Ectodermal cell (in vitro differentiated cells): Measurements from ENCODE around the gene KCNQ1.

Experiments used
- H3K27ac ChIP-seq: 2 replicates; pipeline ENCODE4 v1.7.0; 2013; ENCODE audit warnings: mild to moderate bottlenecking, low read depth, low read length; ENCODE audit not compliant: insufficient read depth, poor library complexity, severe bottlenecking
- H3K27me3 ChIP-seq: 2 replicates; pipeline ENCODE4 v1.7.0; 2013; ENCODE audit warnings: mild to moderate bottlenecking, low read length; ENCODE audit not compliant: insufficient read depth, control insufficient read depth, poor library complexity, severe bottlenecking
- H3K36me3 ChIP-seq: one replicate; pipeline ENCODE4 v1.7.0; 2013; ENCODE audit warnings: low read length; ENCODE audit not compliant: control insufficient read depth, insufficient read depth
- H3K4me1 ChIP-seq: one replicate; pipeline ENCODE4 v1.7.0; 2013; ENCODE audit warnings: low read length; ENCODE audit not compliant: control insufficient read depth, insufficient read depth
- H3K4me3 ChIP-seq: 2 replicates; pipeline ENCODE4 v1.7.0; 2013; ENCODE audit warnings: low read depth, low read length, control low read depth; ENCODE audit not compliant: insufficient read depth
- H3K9me3 ChIP-seq: 2 replicates; pipeline ENCODE4 v1.7.0; 2013; ENCODE audit warnings: mild to moderate bottlenecking, low read length, moderate library complexity; ENCODE audit not compliant: control insufficient read depth
- WGBS, 2 experiments: methylation state at CpG; one replicate each; pipeline ENCODE4 v1.1.7; 2013; ENCODE audit warnings: missing lambda C conversion rate in 2 of 2; 5-methylcytosine and 5-hydroxymethylcytosine counted together

KCNQ1 gene

GRCh38 chr11:2653198-2653551, 208.4 kb downstream of the KCNQ1 start:
- no peaks in the 10 kb centered on the region for H3K27me3 ChIP-seq
- WGBS, 2 experiments: 77 to 78% methylated on average over 1 of the region's 1 CpG
- no peak overlapping the region for H3K4me3 ChIP-seq
- peaks cover 4% of the 10 kb centered on the region for H3K9me3 ChIP-seq
- H3K27ac ChIP-seq: no peak overlapping the region
- H3K4me1 ChIP-seq: no peaks in the 10 kb centered on the region
- no peaks in the 10 kb centered on the region for H3K36me3 ChIP-seq

- H3K36me3 ChIP-seq: no peaks in the 10 kb centered on the region
- H3K4me1 ChIP-seq: no peaks in the 10 kb centered on the region
- H3K27me3 ChIP-seq: no peaks in the 10 kb centered on the region
- WGBS, 2 experiments: 94% methylated on average over 16 of the region's 16 CpGs
- H3K9me3 ChIP-seq: peaks cover 5% of the 10 kb centered on the region
- H3K4me3 ChIP-seq: no peak overlapping the region
- no peak overlapping the region for H3K27ac ChIP-seq
These were observed 209.3 kb downstream of the KCNQ1 start for GRCh38 chr11:2653930-2654739.

GRCh38 chr11:2655016-2655719, 210.4 kb downstream of the KCNQ1 start:
- 88 to 96% methylated on average over 6 of the region's 6 CpGs for WGBS, 2 experiments
- H3K4me3 ChIP-seq: no peak overlapping the region
- H3K9me3 ChIP-seq: peaks cover 6% of the 10 kb centered on the region
- H3K27me3 ChIP-seq: no peaks in the 10 kb centered on the region
- H3K36me3 ChIP-seq: no peaks in the 10 kb centered on the region
- H3K4me1 ChIP-seq: no peaks in the 10 kb centered on the region
- H3K27ac ChIP-seq: no peak overlapping the region

- Histone ChIP-seq H3K36me3 (no peaks in the 10 kb centered on the region), H3K27ac (no peak overlapping the region), H3K27me3 (no peaks in the 10 kb centered on the region), H3K4me1 (no peaks in the 10 kb centered on the region), H3K9me3 (peaks cover 4% of the 10 kb centered on the region), H3K4me3 (no peak overlapping the region)
- 88 to 89% methylated on average over 6 of the region's 6 CpGs for WGBS, 2 experiments
These were observed 211.2 kb downstream of the KCNQ1 start for GRCh38 chr11:2655834-2656622.

GRCh38 chr11:2656859-2657258, 212.1 kb downstream of the KCNQ1 start:
- Histone ChIP-seq H3K36me3 (no peaks in the 10 kb centered on the region), H3K4me1 (no peaks in the 10 kb centered on the region), H3K9me3 (peaks cover 4% of the 10 kb centered on the region), H3K4me3 (no peak overlapping the region), H3K27ac (no peak overlapping the region), H3K27me3 (no peaks in the 10 kb centered on the region)
- 79 to 91% methylated on average over 1 of the region's 1 CpG for WGBS, 2 experiments

GRCh38 chr11:2657697-2658284, 213.0 kb downstream of the KCNQ1 start:
- no peaks in the 10 kb centered on the region for H3K4me1 ChIP-seq
- H3K27ac ChIP-seq: no peak overlapping the region
- 89 to 94% methylated on average over 8 of the region's 8 CpGs for WGBS, 2 experiments
- H3K9me3 ChIP-seq: peaks cover 4% of the 10 kb centered on the region
- H3K4me3 ChIP-seq: no peak overlapping the region
- H3K36me3 ChIP-seq: no peaks in the 10 kb centered on the region
- no peaks in the 10 kb centered on the region for H3K27me3 ChIP-seq

GRCh38 chr11:2660357-2660939, 215.6 kb downstream of the KCNQ1 start:
- Histone ChIP-seq H3K9me3 (peaks cover 4% of the 10 kb centered on the region), H3K4me1 (no peaks in the 10 kb centered on the region), H3K27ac (no peak overlapping the region), H3K36me3 (no peaks in the 10 kb centered on the region), H3K4me3 (no peak overlapping the region), H3K27me3 (no peaks in the 10 kb centered on the region)
- 90 to 95% methylated on average over 1 of the region's 2 CpGs for WGBS, 2 experiments

GRCh38 chr11:2661173-2662023, 216.6 kb downstream of the KCNQ1 start:
- H3K4me3 ChIP-seq: no peak overlapping the region
- no peaks in the 10 kb centered on the region for H3K4me1 ChIP-seq
- H3K27me3 ChIP-seq: no peaks in the 10 kb centered on the region
- no peaks in the 10 kb centered on the region for H3K36me3 ChIP-seq
- no peak overlapping the region for H3K27ac ChIP-seq
- WGBS, 2 experiments: 93 to 97% methylated on average over 4 of the region's 4 CpGs
- H3K9me3 ChIP-seq: peaks cover 4% of the 10 kb centered on the region

- WGBS, 2 experiments: 95 to 96% methylated on average over 5 of the region's 5 CpGs
- Histone ChIP-seq H3K9me3 (peaks cover 4% of the 10 kb centered on the region), H3K4me3 (no peak overlapping the region), H3K27ac (no peak overlapping the region), H3K36me3 (no peaks in the 10 kb centered on the region), H3K4me1 (no peaks in the 10 kb centered on the region), H3K27me3 (no peaks in the 10 kb centered on the region)
These were observed 217.2 kb downstream of the KCNQ1 start for GRCh38 chr11:2662024-2662312.
